SK-N-MC (cell line): ENCODE results near the gene DACT1.

Experiments used
- EZH2 ChIP-seq: fragments of 200-600 bp; sonication (generic); IDR thresholded peaks from one replicate; pipeline ENCODE4 v1.6.1; 2017; ENCODE audit warnings: antibody characterized with exemption
- FOXP2 ChIP-seq: optimal IDR thresholded peaks from 2 replicates; pipeline ENCODE3; 2011; ENCODE audit warnings: mild to moderate bottlenecking, moderate library complexity; ENCODE audit not compliant: insufficient read depth; ENCODE audit errors: extremely low read length, control extremely low read depth
- POLR2AphosphoS5 ChIP-seq: IDR thresholded peaks from 2 replicates; pipeline ENCODE4 v1.6.1; 2012; ENCODE audit warnings: mild to moderate bottlenecking, low read depth, low read length, borderline replicate concordance

- no peak for TF ChIP-seq POLR2AphosphoS5
- no peak for TF ChIP-seq FOXP2
- no peak for TF ChIP-seq EZH2
Measured at GRCh38 chr14:58680698-58681097, 42.9 kb downstream of the DACT1 start.
